GM19025 (cell line): ENCODE results near the gene CST3.
A peak's percentile ranks its signal among the peaks of the same experiment; 100 is the strongest.
"Not testable (repeated sequence)": the region's sequence is repeated elsewhere in the genome, so short reads cannot be mapped to it uniquely, and the experiment has no call there.

ENCODE experiments used
- ATAC-seq: cut with Tn5 transposase; IDR thresholded peaks from one replicate; pipeline ENCODE4 v1.9.1; 2021; ENCODE audit warnings: mild to moderate bottlenecking, low read depth, moderate library complexity; ENCODE audit not compliant: unreplicated experiment

The CST3 gene

GRCh38 chr20:23629542-23630391 lies 8.0 kb downstream of the CST3 start:
- ATAC-seq: no peak

- ATAC-seq: no peak
Measured at GRCh38 chr20:23629017-23629541, 8.7 kb downstream of the CST3 start.

GRCh38 chr20:23628402-23629016 lies 9.2 kb downstream of the CST3 start:
- ATAC-seq: no peak

- no peak for ATAC-seq
Measured at GRCh38 chr20:23627501-23627900, 10.3 kb downstream of the CST3 start.

GRCh38 chr20:23626040-23626620 lies 11.6 kb downstream of the CST3 start:
- no peak for ATAC-seq

- peak; percentile 74 for ATAC-seq
Measured at GRCh38 chr20:23625236-23625964, 12.4 kb downstream of the CST3 start.

GRCh38 chr20:23624324-23624691 lies 13.4 kb downstream of the CST3 start:
- no peak for ATAC-seq

- no peak for ATAC-seq
Measured at GRCh38 chr20:23623666-23624323, 14.0 kb downstream of the CST3 start.

- no peak for ATAC-seq
Measured at GRCh38 chr20:23622839-23623343, 14.9 kb downstream of the CST3 start.

GRCh38 chr20:23622401-23622800 lies 15.4 kb downstream of the CST3 start:
- not testable (repeated sequence) for ATAC-seq

GRCh38 chr20:23620670-23621386 lies 16.9 kb downstream of the CST3 start:
- not testable (repeated sequence) for ATAC-seq

GRCh38 chr20:23614163-23614562 lies 23.6 kb downstream of the CST3 start:
- no peak for ATAC-seq

GRCh38 chr20:23613676-23614075 lies 24.1 kb downstream of the CST3 start:
- no peak for ATAC-seq

- no peak for ATAC-seq
Measured at GRCh38 chr20:23612396-23612795, 25.4 kb downstream of the CST3 start.

- ATAC-seq: no peak
Measured at GRCh38 chr20:23609486-23610109, 28.2 kb downstream of the CST3 start.

GRCh38 chr20:23608251-23608846 lies 29.4 kb downstream of the CST3 start:
- no peak for ATAC-seq

GRCh38 chr20:23607497-23608245 lies 30.1 kb downstream of the CST3 start:
- ATAC-seq: no peak

GRCh38 chr20:23606652-23607049 lies 31.1 kb downstream of the CST3 start:
- peak; percentile 86 for ATAC-seq
